ENCODE data around the gene CISD3.

Gene CISD3

DNA sequence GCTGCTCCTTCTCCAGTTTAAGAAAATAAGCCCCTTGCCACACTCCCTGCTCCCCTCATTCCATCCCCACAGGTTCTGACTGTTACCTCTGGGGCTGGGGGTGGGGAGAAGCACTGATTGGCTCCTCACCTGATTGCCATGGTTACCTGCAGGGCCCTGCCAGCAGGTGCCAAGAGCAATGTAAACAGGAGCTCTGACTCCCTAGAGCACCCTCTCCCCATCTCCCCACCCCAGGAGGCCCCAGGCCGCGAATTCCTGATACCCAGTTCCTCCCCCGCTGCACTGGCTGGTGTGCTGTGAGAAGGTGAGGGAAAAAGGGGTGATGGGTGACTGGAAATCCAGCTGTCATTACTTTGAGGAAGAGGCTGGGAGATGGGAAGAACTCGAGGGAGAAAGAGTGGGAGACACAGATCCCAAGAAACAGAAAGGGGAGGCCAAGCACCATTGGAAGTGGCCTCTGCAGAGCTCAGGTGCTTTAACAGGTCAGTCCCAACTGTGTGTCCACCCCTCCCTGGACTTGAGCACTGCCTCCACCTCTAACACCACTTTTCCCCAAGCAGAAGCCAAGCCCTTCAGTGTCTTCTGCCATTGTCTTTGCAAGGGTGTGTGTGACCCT is 13.5 kb downstream of the CISD3 start:
- DNase-seq (ENCODE audit: low read depth, low spot score), result no peak

DNA sequence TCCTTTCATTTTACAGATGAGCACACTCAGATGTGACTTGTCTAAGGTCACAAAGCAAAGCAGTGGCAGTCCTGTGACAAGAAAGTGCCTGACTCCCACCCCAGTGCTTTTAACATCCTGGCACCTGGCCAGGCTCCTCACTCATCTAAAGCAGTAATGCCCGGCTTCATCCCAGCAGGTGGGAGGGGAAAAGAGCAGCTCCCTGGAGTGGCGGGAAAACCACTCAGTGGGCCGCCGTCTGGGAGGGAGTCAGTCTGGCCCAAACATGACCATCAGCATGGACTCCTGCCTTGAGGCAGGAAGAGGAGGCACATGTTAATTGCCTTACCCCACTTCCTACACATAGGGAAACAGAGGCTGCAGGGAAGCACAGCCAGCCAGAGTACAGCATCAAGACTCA is 15.4 kb downstream of the CISD3 start:
- DNase-seq (ENCODE audit: low read depth, low spot score), result no peak

DNA sequence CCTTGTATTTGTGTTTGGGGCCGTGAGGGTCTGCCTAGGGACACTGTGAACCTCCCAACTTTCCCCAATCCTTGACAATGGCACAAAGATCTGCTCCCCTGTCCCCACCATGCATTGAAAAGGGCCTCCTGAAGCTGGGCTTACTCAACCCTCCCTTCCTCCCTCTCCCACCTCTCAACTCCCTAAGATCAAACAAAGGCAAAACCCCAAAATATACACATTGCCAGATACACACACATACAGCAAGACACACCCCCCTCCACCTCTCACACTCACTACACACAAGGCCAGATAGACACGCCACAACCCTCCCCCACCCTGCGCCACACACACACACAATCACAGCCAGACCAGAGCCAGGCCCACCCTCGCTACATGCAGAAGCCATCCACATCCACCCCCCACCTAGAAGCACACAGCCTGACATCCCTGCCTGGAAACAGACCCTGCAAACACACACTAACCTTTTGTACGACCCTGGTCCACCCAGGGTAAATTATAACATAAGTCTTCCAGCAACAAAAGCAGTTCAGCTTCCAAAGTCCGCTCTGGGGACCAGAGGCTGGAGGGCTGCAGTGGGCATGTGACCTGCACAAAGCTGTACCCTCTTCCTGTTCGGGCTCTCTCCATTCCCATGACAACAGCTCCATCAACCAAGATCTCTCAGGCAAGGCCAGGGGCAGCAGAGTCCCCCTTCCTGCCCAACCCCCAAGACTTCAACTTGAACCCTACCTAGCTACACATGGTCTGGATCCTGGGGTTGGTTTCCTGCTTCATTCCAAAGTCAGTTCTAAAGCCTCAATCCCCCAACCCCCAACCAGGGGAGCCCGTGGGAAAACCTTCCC is 16.1 kb downstream of the CISD3 start:
- no peak for DNase-seq (ENCODE audit: low read depth, low spot score)

DNA sequence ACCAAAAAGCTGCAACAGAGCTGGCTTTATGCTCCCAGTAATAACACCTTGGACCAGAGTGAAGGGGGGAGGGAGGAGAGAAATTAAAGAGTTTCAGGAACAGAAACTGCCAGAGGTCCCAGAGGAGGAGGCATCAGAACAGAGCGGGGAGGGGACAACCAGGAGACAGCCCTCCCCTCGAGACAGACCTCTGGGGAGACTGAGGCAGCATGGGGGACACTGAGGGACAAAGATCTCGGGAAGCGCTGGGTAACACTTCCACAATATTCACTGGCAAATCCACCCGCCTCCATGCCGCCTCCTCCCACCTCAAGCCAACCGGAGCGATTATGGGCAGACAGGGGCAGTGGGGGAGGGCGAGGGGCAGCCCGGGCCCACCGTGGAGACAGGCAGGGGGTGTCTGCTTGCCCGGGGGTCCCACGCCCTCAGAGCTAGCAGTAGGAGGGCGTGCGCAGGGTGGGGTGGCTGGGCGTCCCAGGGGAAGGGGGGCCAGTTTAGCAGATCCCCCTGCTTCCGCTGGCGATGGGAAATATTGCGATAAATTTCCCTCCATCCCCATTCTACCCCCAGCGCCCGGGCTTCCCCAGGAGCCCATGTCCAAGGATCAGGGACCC is 16.8 kb downstream of the CISD3 start:
- DNase-seq (ENCODE audit: low read depth, low spot score), result no peak

DNA sequence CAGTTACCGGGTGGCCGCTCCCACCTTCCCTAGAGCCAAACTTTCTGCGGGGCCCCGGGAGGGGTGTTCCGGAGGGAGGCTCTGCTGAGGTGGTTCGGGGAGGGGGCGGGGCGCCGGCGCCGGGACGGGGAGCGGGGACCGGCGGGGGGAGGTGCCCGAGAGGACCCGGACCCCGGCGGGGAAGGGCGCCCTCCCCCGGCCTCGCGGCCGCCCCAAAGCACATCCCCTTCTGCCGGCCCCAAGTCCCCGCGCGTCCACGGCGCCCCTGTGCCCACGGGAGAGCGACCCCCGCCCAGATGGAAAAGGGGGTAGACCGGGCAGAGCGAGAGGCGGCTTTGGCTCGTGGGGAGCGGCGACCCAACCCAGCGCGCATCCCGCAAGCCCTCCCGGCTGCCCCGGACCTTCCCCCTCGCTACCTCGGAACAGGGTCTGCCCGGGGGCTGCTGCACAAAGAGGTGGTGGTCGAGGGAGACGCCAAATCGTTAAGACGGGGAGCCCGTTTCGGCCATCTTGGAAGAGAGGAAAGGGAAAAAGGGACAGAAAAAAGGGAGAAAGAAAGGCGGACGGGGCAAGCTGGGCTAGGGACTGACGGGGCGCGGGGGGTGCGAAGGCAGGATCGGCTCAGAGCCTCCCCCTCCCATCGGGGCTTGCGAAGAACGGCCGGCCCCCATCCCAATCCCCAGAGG is 17.5 kb downstream of the CISD3 start:
- no peak for DNase-seq (ENCODE audit: low read depth, low spot score)

DNA sequence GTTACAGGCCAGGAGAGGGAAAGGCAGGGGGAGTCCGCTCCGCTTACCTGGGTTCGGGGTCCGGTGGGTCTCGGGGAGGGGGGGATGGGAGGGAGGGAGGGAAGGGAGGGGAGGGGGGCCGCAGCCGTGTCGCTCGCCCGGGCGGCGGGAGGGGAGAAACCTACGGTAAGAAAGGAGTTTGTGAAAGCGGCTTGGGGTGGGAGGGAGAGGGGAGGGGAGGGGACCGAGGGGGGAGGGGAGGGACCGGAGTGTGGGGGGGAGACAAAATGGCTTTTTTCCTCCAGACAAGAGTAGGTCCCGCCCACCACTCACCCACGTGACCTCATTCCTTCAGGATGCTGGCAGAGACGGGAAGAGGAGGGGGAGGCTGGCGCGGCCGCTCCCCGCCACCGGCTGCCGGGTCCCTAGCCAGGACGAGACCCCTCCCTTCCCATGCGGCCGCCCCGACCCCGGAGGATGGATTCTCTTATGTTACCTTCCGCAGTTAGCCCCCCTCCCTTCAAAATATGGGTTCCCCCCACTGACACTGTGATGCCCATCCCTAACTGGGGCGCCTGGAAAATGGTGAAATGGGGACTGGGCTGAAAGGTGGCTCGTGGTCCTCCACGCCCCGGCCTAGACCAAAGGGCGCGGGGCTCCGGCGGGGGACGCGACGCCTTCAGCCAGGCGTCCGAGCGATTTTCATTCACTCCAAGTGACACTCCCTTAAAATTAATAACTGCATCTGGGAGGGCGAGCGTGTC is 18.2 kb downstream of the CISD3 start, which contains the start of gene PCGF2:
TSS of gene PCGF2 (minus strand) at position 188 of the 743 bp plus-strand sequence. CDS start 7,934 bp downstream, outside the sequence.
- DNase-seq (ENCODE audit: low read depth, low spot score), result no peak

DNA sequence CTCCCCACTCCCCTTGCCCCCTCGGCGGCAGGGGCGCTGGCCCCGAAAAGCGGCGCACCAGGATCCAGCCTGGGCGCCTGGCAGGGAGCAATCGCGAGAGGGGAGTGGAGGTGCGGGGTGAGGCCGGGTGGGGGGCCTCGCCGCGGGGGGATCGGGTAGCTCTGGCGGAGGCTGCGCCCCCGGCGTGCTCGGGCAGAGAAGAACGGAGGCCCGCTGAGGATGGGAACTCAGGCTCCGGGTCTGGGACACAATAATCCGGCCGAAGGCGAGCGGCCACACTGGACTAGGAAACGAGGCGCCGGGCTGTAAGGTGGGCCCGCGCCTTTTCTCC is 18.7 kb downstream of the CISD3 start:
- no peak for DNase-seq (ENCODE audit: low read depth, low spot score)

DNA sequence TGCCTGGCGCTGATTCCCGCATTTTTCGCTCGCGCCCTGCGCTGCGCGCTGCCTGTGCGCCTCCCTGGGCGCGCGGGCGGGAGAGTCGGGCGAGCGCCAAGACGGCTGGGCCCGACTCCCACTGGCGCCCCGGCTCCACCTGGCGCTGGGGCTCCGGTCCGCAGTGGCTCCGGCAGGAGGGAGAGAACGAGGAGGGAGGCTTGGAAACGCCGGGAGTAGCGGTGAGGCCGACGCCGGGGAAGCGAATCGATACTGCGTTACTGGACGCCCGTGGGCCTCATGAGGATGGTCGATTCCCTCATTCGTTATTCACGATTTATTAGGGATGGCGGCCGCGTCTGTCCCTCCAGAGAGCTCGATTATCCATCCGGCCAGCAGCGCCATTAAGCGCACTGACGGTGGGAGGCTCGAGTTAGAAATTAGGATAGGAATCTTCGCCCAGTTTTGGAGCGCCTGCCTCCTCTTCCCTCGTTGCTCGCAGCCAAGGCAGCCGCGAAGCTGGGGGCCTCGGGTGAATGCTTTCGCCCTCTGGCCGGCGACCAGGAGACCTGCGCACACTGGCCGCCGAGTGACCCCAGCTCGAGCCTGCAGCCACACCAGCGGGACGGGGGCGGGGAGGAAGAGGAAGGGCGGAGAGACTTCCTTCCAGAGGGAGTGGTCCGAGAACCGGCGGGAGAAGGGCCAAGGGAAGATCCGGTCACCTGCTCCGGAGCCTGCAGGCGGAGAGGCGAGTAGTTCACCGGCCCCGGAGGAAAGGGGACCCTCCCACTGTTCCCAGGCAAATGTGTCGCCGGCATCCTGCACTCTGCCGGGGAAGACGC is 19.3 kb downstream of the CISD3 start:
- no peak for DNase-seq (ENCODE audit: low read depth, low spot score)

DNA sequence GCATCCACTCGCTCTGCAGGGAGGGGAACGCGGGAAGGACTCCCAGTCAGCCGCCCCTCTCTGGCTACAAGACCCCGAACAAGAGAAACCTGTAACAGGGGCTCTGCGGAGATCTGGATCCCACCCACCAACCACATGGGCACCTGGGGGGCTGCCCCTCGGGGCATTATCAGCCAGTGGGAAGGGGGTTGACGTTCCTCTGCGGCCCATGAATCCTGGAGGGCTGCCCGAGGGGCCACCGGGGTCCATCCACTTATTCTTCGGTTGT is 19.8 kb downstream of the CISD3 start:
- DNase-seq (ENCODE audit: low read depth, low spot score), result no peak

DNA sequence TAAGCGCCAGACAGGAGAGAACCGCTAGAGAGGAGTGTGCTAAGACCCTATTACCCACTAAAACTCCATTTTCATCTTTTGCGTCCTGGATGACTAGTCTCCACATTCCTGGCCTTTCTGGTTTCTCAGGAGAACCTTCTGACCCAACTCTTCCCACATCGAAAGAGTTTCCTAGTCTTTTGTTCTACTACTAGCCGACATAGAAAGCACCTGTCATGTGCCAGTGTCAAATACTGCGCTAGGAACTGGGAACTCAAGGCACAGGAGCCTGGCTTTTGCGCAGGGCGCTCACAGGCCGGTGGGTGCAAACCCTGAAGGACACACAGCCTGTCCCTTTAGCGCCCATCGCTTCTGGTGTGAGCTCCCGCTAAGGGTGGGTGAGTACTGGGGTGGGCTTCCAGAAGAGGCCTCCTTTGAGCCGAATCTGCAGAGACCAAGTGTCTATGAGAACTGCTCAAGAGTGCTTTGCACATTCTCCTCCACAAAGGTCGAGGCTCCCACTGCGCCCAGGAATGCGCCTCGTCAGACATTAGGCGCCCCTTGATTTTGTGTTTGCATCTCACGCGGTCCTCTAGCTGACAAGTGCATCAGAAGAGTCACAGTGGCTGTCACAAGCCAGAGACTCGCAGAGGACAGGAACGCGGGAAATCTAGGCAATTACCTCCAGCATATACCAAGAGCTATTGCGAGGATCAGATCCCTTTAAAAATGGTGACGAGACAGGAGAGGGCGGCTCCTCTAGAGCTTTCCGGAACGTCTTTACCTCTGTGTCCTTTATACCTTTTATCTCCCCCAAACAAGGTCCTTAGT is 20.4 kb downstream of the CISD3 start:
- DNase-seq (ENCODE audit: low read depth, low spot score), result no peak

DNA sequence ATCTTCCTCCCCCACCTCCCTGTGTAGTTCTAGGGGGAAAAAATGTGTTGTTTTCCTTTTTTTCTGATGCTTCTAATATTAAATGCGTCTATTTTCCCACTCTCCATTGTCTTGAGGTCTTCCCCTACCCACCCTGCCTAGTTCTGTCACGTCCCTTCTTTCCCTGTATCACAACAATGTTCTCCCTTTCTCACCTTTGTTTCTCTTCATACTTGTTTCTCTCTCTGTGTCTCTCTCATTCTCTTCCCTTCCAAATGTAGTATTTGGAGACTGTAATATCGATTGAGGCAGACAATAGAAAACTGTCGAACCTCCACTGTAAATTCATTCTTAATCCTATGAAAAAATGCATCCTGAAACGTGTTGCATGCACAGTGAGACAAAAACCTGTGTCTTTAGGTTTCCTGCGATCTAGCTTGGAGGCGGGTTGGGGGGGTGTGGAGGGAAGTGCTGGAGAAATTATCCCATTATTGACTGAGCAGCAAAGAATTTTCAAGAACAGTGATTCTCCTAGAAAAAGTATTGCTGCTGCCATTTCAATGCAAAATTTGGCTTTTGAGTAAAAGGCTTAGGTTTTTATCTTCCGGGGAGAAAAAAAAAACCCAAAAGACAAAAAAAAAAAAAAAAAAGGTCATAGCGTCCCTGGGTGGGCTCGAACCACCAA is 21.1 kb downstream of the CISD3 start:
- no peak for DNase-seq (ENCODE audit: low read depth, low spot score)

DNA sequence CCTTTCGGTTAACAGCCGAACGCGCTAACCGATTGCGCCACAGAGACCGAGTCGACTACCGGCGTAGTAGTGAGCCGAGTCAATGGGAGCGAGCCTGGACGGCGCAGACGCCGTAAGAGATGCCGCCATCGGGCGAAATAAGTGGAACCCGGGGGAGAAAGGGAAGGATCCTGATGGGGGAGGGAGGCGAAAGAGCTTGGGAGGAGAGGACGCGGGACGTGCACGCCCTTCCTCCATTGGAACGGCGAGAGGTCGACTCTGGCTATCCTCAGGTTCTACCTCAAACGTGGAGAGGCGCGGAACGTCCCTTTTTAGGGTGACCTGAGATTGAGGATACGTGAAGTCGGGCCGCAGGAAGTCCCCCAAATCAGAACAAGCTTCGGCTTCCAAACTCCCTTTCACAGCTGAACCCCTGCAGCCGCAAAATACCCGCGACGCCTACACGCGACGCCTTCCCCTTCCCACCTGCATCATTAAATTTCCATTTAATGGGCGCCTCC is 21.7 kb downstream of the CISD3 start:
- peak; percentile 66 for DNase-seq (ENCODE audit: low read depth, low spot score)

DNA sequence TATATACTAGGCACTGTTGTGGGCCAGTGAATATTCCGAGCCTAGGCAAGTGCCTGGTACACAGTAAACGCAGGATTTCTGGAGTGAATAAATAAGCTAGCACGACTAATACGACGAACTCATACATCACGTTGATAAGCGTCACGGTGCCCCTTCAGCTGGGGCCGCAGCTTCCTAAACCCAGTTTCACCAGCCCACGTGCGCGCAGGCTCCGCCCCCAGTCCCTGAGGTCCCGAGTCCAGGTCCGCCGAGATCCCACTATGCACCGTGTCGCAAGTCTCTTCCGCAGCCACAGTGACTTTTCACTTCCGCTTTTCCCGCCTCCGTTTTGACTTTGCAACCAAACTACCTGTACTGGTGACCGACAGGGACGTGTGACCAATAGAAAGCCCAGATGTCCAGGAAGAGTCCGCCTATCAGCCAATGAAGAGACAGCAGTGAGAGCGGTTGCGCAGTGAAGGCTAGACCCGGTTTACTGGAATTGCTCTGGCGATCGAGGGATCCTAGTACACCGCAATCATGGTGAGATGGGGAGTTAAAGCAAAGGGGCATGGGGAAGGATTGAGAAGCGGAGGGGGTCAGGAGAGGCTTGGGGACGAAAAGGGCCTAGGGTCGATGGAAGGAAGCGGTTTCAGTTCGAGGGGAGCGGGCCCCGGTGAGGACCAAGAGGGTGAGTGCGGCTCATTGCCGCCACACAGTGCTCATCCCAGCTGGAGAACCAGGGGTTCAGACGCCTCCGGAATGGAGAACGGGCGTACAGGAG is 22.3 kb downstream of the CISD3 start, which contains the start of gene PSMB3:
TSS of gene PSMB3 (plus strand) at position 434 of the 763 bp plus-strand sequence. CDS start at position 520, 86 bp downstream.
- DNase-seq (ENCODE audit: low read depth, low spot score), result peak; percentile 92

DNA sequence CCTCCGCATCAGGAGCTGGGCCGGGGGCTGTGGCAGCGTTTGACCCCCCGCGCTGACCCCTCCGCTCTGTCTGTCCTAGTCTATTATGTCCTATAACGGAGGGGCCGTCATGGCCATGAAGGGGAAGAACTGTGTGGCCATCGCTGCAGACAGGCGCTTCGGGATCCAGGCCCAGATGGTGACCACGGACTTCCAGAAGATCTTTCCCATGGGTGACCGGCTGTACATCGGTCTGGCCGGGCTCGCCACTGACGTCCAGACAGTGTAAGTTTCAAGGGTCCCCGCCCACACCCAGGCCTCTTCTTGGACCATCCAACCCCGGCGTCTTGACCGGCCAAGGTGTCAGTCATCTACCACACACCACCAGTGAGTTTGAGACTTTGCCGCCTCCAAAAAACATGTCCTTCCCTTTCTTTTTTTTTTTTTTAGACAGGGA is 22.9 kb downstream of the CISD3 start:
- DNase-seq (ENCODE audit: low read depth, low spot score), result no peak

DNA sequence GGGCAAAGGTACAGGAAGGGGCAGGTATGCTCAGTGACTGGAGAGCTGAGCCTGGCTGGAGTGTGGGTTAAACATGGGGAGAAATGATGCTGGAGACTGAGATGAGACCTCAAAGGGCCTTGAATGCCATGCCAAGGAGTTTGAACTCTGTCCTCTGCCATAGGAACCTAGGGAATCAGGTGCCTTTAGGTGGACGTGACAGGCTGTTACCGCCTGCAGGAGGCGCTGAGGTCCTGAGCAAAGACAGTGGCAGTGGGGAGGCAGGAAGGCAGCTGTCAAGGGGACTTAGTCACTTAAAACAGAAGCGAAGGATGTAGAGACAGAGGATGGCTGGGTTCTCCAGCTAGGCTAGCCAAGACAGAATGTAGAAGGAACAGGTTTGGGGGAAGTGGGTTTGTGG is 31.5 kb downstream of the CISD3 start:
- DNase-seq (ENCODE audit: low read depth, low spot score), result no peak

DNA sequence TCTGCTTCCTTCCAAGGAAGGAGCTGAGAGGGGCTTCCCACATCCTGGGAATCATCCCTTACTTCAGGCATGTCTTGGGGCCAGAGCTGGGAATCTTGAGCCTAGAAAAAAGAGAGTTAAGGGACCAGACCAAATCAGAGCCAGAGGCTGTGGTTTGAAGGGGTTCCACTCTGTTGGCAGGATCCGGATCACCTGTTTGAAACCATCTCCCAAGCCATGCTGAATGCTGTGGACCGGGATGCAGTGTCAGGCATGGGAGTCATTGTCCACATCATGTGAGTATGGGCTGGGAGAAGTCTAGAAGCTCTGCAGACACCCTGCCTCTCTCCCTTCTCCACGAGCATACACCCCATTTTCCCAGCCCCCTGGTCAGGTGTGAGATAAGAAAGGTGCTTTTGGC is 32.1 kb downstream of the CISD3 start:
- no peak for DNase-seq (ENCODE audit: low read depth, low spot score)

DNA sequence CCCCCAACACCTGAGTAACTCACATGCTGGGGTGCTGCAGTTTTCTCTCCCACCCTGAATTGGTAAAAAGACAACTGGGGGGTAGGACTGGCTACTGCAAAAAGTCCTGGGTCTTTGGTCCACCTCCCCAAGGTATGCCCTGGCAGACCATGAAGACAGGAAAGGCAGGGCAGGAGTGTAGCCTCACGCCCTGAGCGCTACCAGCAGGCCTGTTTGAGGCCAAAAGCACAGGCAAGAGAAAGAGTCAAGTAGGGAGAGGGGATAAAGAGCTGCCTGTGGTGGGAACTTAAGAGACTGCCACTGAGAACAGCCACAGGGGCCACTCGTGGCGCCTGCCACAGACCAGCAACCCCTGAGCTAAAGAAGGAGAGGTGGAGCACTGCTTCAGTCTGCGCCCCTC is 36.2 kb downstream of the CISD3 start:
- no peak for DNase-seq (ENCODE audit: low read depth, low spot score)

DNA sequence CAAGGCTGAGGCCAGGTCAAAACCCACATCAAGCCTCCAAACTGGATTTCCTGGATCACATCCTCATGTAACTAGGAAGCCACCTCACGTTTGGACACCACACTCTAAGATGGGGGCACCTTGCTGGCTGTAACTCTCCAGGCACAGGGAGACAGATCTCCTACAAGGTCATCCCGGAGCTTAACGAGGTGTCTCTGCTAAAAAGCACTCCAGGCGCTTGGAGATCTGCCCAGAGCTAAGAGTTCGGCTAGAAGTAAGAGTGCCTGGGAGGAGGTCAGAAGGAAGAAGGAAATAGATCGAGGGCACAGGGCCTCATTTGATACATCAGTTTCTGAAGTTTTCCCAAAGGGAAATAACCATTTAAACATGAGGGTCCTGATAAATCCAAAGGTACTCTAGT is 38.3 kb downstream of the CISD3 start:
- DNase-seq (ENCODE audit: low read depth, low spot score), result no peak

All from activated CD4-positive, CD25-positive, alpha-beta regulatory T cell treated with anti-CD3 and anti-CD28 coated beads, Interleukin-2, amount 50 U/mL, for 16 hours (primary cell).